Right lobe of liver (tissue), 6 donors: Measurements from ENCODE around the gene FNTB. TPM values are rescaled to one million over a fixed set of nuclear protein-coding genes. Genes with fewer than 3 reads are reported as not detected.

Experiments
- ATAC-seq, 4 donors: fragments of 200-7000 bp; cut with Tn5 transposase; one replicate each; pipeline ENCODE4 v1.9.1; 2020; ENCODE audit warnings: mild to moderate bottlenecking in 4 of 4, moderate library complexity in 4 of 4
- DNase-seq, 3 donors: peaks; one replicate each; pipeline ENCODE4 v3.0.0-alpha.2; 2020
- H3K27ac ChIP-seq, 3 donors: fragments of 200-600 bp; one replicate each; pipeline ENCODE4 v1.8.0; 2022
- H3K27me3 ChIP-seq, 2 donors: fragments of 200-600 bp; one replicate each; pipeline ENCODE4 v1.8.0; 2022
- H3K36me3 ChIP-seq, 4 donors: fragments of 200-600 bp; sonication (generic) in 1 of 4; one replicate each; pipeline versions ENCODE4 v1.5.1 to v1.8.0; 2017 to 2022; ENCODE audit warnings: control low read depth in 1 of 4
- H3K4me1 ChIP-seq, 4 donors: fragments of 200-600 bp; sonication (generic) in 1 of 4; one replicate each; pipeline versions ENCODE4 v1.5.1 to v1.8.0; 2017 to 2022; ENCODE audit warnings: control low read depth in 1 of 4
- H3K4me3 ChIP-seq, 3 donors: fragments of 200-600 bp; one replicate each; pipeline ENCODE4 v1.8.0; 2022
- H3K9me3 ChIP-seq, 4 donors: fragments of 200-600 bp; sonication (generic) in 1 of 4; one replicate each; pipeline versions ENCODE4 v1.5.1 to v1.8.0; 2017 to 2022; ENCODE audit warnings: control low read depth in 1 of 4
- CTCF ChIP-seq, 4 donors: fragments of 200-600 bp in 3 of 4; fragments of 450-650 bp in 1 of 4; IDR thresholded peaks; one replicate each; pipeline versions ENCODE4 v1.5.1 to v1.8.0; 2016 to 2022; ENCODE audit warnings: antibody characterized with exemption in 4 of 4, mild to moderate bottlenecking in 2 of 4
- POLR2A ChIP-seq: fragments of 450-650 bp; IDR thresholded peaks from one replicate; pipeline ENCODE4 v1.6.1; 2017; ENCODE audit warnings: antibody characterized with exemption, mild to moderate bottlenecking
- WGBS: methylation state at CpG from one replicate; pipeline ENCODE4 v1.1.6; 2018; ENCODE audit warnings: low coverage, low lambda C conversion rate; ENCODE audit not compliant: insufficient coverage; ENCODE audit errors: missing lambda C conversion rate; 5-methylcytosine and 5-hydroxymethylcytosine counted together
- intact Hi-C, 2 donors: fragments of 100-400 bp; cut with DNase I; formaldehyde crosslinking; loops; one replicate each; pipeline versions ENCODE4 v1.11.2 to v1.14.1; 2022
- total RNA-seq, 6 experiments: library from RNA; depleted of rRNA in 2 of 6; stranded (reverse); fragments of >200 nt in 2 of 6; fragmentation: NEBNext Ultra II Directional in 3 of 6; extraction: Animal tissue kit (Norgen Biotek cat#: 25700) in 3 of 6; gene quantifications; one replicate each; pipeline versions ENCODE4 v1.1.0 to v1.2.4, GENCODE V29; 2016 to 2023
- donor health status: DM: no; HTN: yes; CAD: no.
- donor health status: DM: no; HTN: no; CAD: no.
- donor health status: DM: no; HTN: no; CAD: no.
- donor health status: DM: no; HTN: yes; CAD: no.
- donor health status: DM: no; HTN: yes; CAD: no.

FNTB gene
- total RNA-seq, 6 experiments from 2014 or later, result 6.1 to 19.2 (median 9.0) TPM

GRCh38 chr14:65095633-65096205, 109.0 kb downstream of the FNTB start:
- TF ChIP-seq POLR2A (no peak), CTCF (IDR thresholded peaks at IDR 0.05) (no peak)
- Histone ChIP-seq H3K27ac (no peak overlapping the region), H3K9me3 (no peaks in the 10 kb centered on the region), H3K27me3 (no peaks in the 10 kb centered on the region), H3K36me3 (peaks cover 0 to 44% (median 20%) of the 10 kb centered on the region in 4 donors), H3K4me1 (peaks cover 0 to 44% (median 11%) of the 10 kb centered on the region in 4 donors), H3K4me3 (no peak overlapping the region)
- intact Hi-C loops, result no loop called here
- ATAC-seq, result peak; percentile 62 to 90 (median 76)
- peak in 1 of 3 donors; percentile 76 for DNase-seq
- 52% methylated on average over 3 of the region's 3 CpGs for WGBS

GRCh38 chr14:65096323-65097089, 109.8 kb downstream of the FNTB start:
- ATAC-seq, result no peak

GRCh38 chr14:65098586-65098985, 111.9 kb downstream of the FNTB start:
- peak overlapping the region in 2 of 3 donors; percentile 4 to 17 for H3K4me3 ChIP-seq
- H3K27me3 ChIP-seq, result no peaks in the 10 kb centered on the region
- ATAC-seq (peak in 2 of 4 donors; percentile 4 to 16), DNase-seq (no peak)
- 0% methylated on average over 2 of the region's 2 CpGs for WGBS
- intact Hi-C loops, result no loop called here
- H3K9me3 ChIP-seq, result no peaks in the 10 kb centered on the region
- no peak for TF ChIP-seq CTCF (IDR thresholded peaks at IDR 0.05)
- no peak for TF ChIP-seq POLR2A
- peaks cover 0 to 53% (median 11%) of the 10 kb centered on the region in 4 donors for H3K4me1 ChIP-seq
- H3K36me3 ChIP-seq, result peaks cover 0 to 15% (median 5%) of the 10 kb centered on the region in 4 donors
- H3K27ac ChIP-seq, result peak overlapping the region; percentile 14 to 58 (median 30)

More at GRCh38 chr14:65096323-65097089, 109.8 kb downstream of the FNTB start:
- no peak for TF ChIP-seq CTCF (IDR thresholded peaks at IDR 0.05)
- no peak for TF ChIP-seq POLR2A
- Histone ChIP-seq H3K4me3 (no peak overlapping the region), H3K9me3 (no peaks in the 10 kb centered on the region), H3K4me1 (peaks cover 0 to 49% (median 11%) of the 10 kb centered on the region in 4 donors), H3K36me3 (peaks cover 0 to 36% (median 19%) of the 10 kb centered on the region in 4 donors), H3K27ac (no peak overlapping the region), H3K27me3 (no peaks in the 10 kb centered on the region)
- DNase-seq, result no peak
- WGBS, result 40% methylated on average over 5 of the region's 6 CpGs
- intact Hi-C loops, result no loop called here

GRCh38 chr14:65100922-65101541, 114.3 kb downstream of the FNTB start:
- H3K27ac ChIP-seq, result peak overlapping the region; percentile 82 to 94 (median 91)
- ATAC-seq (no peak), DNase-seq (no peak)
- H3K27me3 ChIP-seq, result no peaks in the 10 kb centered on the region
- H3K4me1 ChIP-seq, result peaks cover 0 to 48% (median 11%) of the 10 kb centered on the region in 4 donors
- TF ChIP-seq POLR2A, result no peak
- no peak for TF ChIP-seq CTCF (IDR thresholded peaks at IDR 0.05)
- H3K9me3 ChIP-seq, result no peaks in the 10 kb centered on the region
- peaks cover 0 to 4% (median 0%) of the 10 kb centered on the region in 4 donors for H3K36me3 ChIP-seq
- intact Hi-C loops, result no loop called here
- 15% methylated on average over 6 of the region's 6 CpGs for WGBS
- peak overlapping the region; percentile 71 to 85 (median 83) for H3K4me3 ChIP-seq
